Testis (tissue), 3 donors: ENCODE measurements around the gene ODC1. TPM values are rescaled to one million over a fixed set of nuclear protein-coding genes. Genes with fewer than 3 reads are reported as not detected.

ENCODE experiments used
- DNase-seq: peaks from one replicate; pipeline ENCODE4 v3.0.0-alpha.2; 2019
- H3K27ac ChIP-seq, 2 donors: fragments of 200-600 bp; sonication (generic); one replicate each; pipeline ENCODE4 v1.5.1; 2019
- H3K27me3 ChIP-seq: fragments of 200-600 bp; sonication (generic); one replicate; pipeline ENCODE4 v1.5.1; 2019
- H3K36me3 ChIP-seq: fragments of 200-600 bp; sonication (generic); one replicate; pipeline ENCODE4 v1.5.1; 2017; ENCODE audit warnings: low read depth; ENCODE audit errors: missing control alignments
- H3K4me1 ChIP-seq: fragments of 200-600 bp; sonication (generic); one replicate; pipeline ENCODE4 v1.5.1; 2019
- H3K4me3 ChIP-seq, 2 donors: fragments of 200-600 bp; sonication (generic); one replicate each; pipeline ENCODE4 v1.5.1; 2017 to 2019
- H3K9me3 ChIP-seq: fragments of 200-600 bp; sonication (generic); one replicate; pipeline ENCODE4 v1.5.1; 2017
- CTCF ChIP-seq, 3 experiments: fragments of 450-650 bp in 2 of 3; fragments of 200-600 bp in 1 of 3; sonication (generic) in 1 of 3; IDR thresholded peaks; one replicate each; pipeline ENCODE4 v1.5.1; 2016 to 2019; ENCODE audit warnings: antibody characterized with exemption in 3 of 3, mild to moderate bottlenecking in 2 of 3, moderate library complexity in 1 of 3
- POLR2A ChIP-seq: fragments of 450-650 bp; IDR thresholded peaks from one replicate; pipeline ENCODE4 v1.6.1; 2017; ENCODE audit warnings: antibody characterized with exemption, mild to moderate bottlenecking, moderate library complexity
- WGBS, 2 donors: methylation state at CpG; one replicate each; pipeline ENCODE4 v1.1.5; 2018; 5-methylcytosine and 5-hydroxymethylcytosine counted together
- intact Hi-C: fragments of 100-400 bp; cut with DNase I; formaldehyde crosslinking; loops from one replicate; pipeline ENCODE4 v1.15.1; 2023; ENCODE audit warnings: low total_unique reads
- polyA plus RNA-seq: library from polyadenylated mRNA; stranded (reverse); fragments of 350-450 nt; fragmentation: Illumina TruSeq; extraction: RNeasy Lipid Tissue Mini Kit (QIAGEN cat#74804); gene quantifications from one replicate; pipeline ENCODE4 v1.2.3, GENCODE V29; 2014; ENCODE audit warnings: low read depth, low replicate concordance; ENCODE audit not compliant: insufficient read depth
- total RNA-seq, 2 donors: library from RNA; depleted of rRNA; stranded (reverse); fragments of >200 nt; gene quantifications; one replicate each; pipeline ENCODE4 v1.2.3, GENCODE V29; 2016

ODC1 gene
- total and polyA plus RNA-seq, 3 donors from 2014 or later: 208 to 321 (median 309) TPM

- Histone ChIP-seq H3K36me3 (no peaks in the 10 kb centered on the region), H3K4me3 (no peak overlapping the region), H3K9me3 (no peaks in the 10 kb centered on the region), H3K4me1 (no peaks in the 10 kb centered on the region), H3K27me3 (no peaks in the 10 kb centered on the region), H3K27ac (no peak overlapping the region)
- intact Hi-C loops: no loop called here
- DNase-seq: no peak
- 87 to 92% methylated on average over 6 to 11 of the region's 11 CpGs for WGBS, 2 donors
- TF ChIP-seq CTCF (IDR thresholded peaks at IDR 0.05): no peak
- TF ChIP-seq POLR2A: no peak
Measured at GRCh38 chr2:10466801-10467200, 18.7 kb upstream of the ODC1 start.

- H3K4me3 ChIP-seq: no peak overlapping the region
- H3K27me3 ChIP-seq: no peaks in the 10 kb centered on the region
- no peak overlapping the region for H3K27ac ChIP-seq
- intact Hi-C loops: no loop called here
- TF ChIP-seq CTCF (IDR thresholded peaks at IDR 0.05) (no peak), POLR2A (no peak)
- H3K9me3 ChIP-seq: no peaks in the 10 kb centered on the region
- DNase-seq: no peak
- WGBS, 2 donors: 82 to 92% methylated on average over 5 of the region's 5 CpGs
- no peaks in the 10 kb centered on the region for H3K36me3 ChIP-seq
- H3K4me1 ChIP-seq: no peaks in the 10 kb centered on the region
Measured at GRCh38 chr2:10465910-10466309, 17.8 kb upstream of the ODC1 start.

- Histone ChIP-seq H3K4me1 (no peaks in the 10 kb centered on the region), H3K4me3 (no peak overlapping the region), H3K27ac (no peak overlapping the region), H3K27me3 (no peaks in the 10 kb centered on the region), H3K9me3 (no peaks in the 10 kb centered on the region), H3K36me3 (no peaks in the 10 kb centered on the region)
- WGBS, 2 donors: 66 to 73% methylated on average over 8 to 15 of the region's 15 CpGs
- DNase-seq: no peak
- TF ChIP-seq CTCF (IDR thresholded peaks at IDR 0.05) (no peak), POLR2A (no peak)
- intact Hi-C loops: no loop called here
Measured at GRCh38 chr2:10462178-10463083, 14.3 kb upstream of the ODC1 start.

- intact Hi-C loops: no loop called here
- Histone ChIP-seq H3K4me3 (no peak overlapping the region), H3K9me3 (no peaks in the 10 kb centered on the region), H3K36me3 (no peaks in the 10 kb centered on the region), H3K27ac (no peak overlapping the region), H3K4me1 (no peaks in the 10 kb centered on the region), H3K27me3 (no peaks in the 10 kb centered on the region)
- 78 to 84% methylated on average over 17 of the region's 17 CpGs for WGBS, 2 donors
- DNase-seq: no peak
- TF ChIP-seq CTCF (IDR thresholded peaks at IDR 0.05) (no peak), POLR2A (no peak)
Measured at GRCh38 chr2:10460366-10460796, 12.3 kb upstream of the ODC1 start.
